H1 (cell line): ENCODE data around the gene LTBR. TPM values are rescaled to one million over a fixed set of nuclear protein-coding genes. Genes with fewer than 3 reads are reported as not detected.

Source experiments
- CTCF ChIA-PET: fragments of 300-600 bp; sonication (Branson Sonifier 250); formaldehyde crosslinking; loops from one replicate; lab custom pipeline; 2021; ENCODE audit not compliant: partially characterized antibody; lab: Charles Lee
- POLR2A ChIA-PET: fragments of 300-600 bp; sonication (Branson Sonifier 250); formaldehyde crosslinking; loops from one replicate; lab custom pipeline; 2021; ENCODE audit warnings: inconsistent platforms; ENCODE audit not compliant: partially characterized antibody; lab: Charles Lee
- DNase-seq, 2 experiments: peaks; one replicate each; pipeline versions ENCODE4 v3.0.0 to v3.0.0-alpha.2; 2010 to 2022; ENCODE audit warnings: low spot score in 2 of 2, low read depth in 1 of 2, mixed read lengths in 1 of 2
- FAIRE-seq: peaks from 2 replicates; lab custom pipeline; 2011; peaks lifted over from hg19 to GRCh38; lab: Jason Lieb, UNC
- H2AFZ ChIP-seq: 2 replicates; pipeline ENCODE4 v1.8.1; 2012; ENCODE audit warnings: low read length, inconsistent platforms
- H2AK5ac ChIP-seq: 2 replicates; pipeline ENCODE4 v1.6.1; 2013; ENCODE audit warnings: low read depth, low read length
- H2BK120ac ChIP-seq: replicated peaks from 2 replicates; pipeline ENCODE3; 2013; ENCODE audit warnings: low read depth, low read length, inconsistent platforms
- H2BK12ac ChIP-seq: 2 replicates; pipeline ENCODE4 v1.6.1; 2013; ENCODE audit warnings: low read depth, low read length
- H2BK15ac ChIP-seq: 2 replicates; pipeline ENCODE4 v1.6.1; 2013; ENCODE audit warnings: low read length
- H2BK20ac ChIP-seq: 2 replicates; pipeline ENCODE4 v1.6.1; 2013; ENCODE audit warnings: low read length
- H2BK5ac ChIP-seq: 2 replicates; pipeline ENCODE4 v1.6.1; 2013; ENCODE audit warnings: low read depth, low read length
- H3K14ac ChIP-seq: 2 replicates; pipeline ENCODE4 v1.6.1; 2013; ENCODE audit warnings: inconsistent platforms; ENCODE audit not compliant: insufficient read length
- H3K18ac ChIP-seq: 2 replicates; pipeline ENCODE4 v1.6.1; 2013; ENCODE audit warnings: low read length; ENCODE audit errors: extremely low read depth
- H3K23ac ChIP-seq: 2 replicates; pipeline ENCODE4 v1.6.1; 2013; ENCODE audit warnings: inconsistent platforms; ENCODE audit not compliant: insufficient read length
- H3K23me2 ChIP-seq: 2 replicates; pipeline ENCODE4 v1.6.1; 2013; ENCODE audit warnings: low read depth, low read length
- H3K27ac ChIP-seq: 2 replicates; pipeline ENCODE4 v1.6.1; 2011; ENCODE audit warnings: low read depth, low read length, inconsistent platforms
- H3K27me3 ChIP-seq, 4 experiments: replicated peaks in 1 of 4; 1 replicate in 1 of 4; 2 replicates in 3 of 4; pipeline versions ENCODE4 v1.6.1 to v1.8.1; 2011 to 2013; ENCODE audit warnings: low read length in 3 of 4, mild to moderate bottlenecking in 3 of 4, inconsistent platforms in 2 of 4, mixed read lengths in 2 of 4, moderate library complexity in 1 of 4; ENCODE audit not compliant: control insufficient read depth in 3 of 4, insufficient read depth in 3 of 4; ENCODE audit errors: extremely low read depth in 1 of 4
- H3K36me3 ChIP-seq, 4 experiments: 2 replicates each; pipeline versions ENCODE4 v1.6.1 to v1.8.1; 2011 to 2013; ENCODE audit warnings: mild to moderate bottlenecking in 4 of 4, low read length in 3 of 4, moderate library complexity in 2 of 4, control low read depth in 1 of 4, inconsistent platforms in 1 of 4; ENCODE audit not compliant: insufficient read depth in 4 of 4, control insufficient read depth in 2 of 4
- H3K4ac ChIP-seq: replicated peaks from 2 replicates; pipeline ENCODE3; 2013; ENCODE audit warnings: low read length, low read depth, mixed read lengths, inconsistent platforms; ENCODE audit not compliant: insufficient read length
- H3K4me1 ChIP-seq, 4 experiments: replicated peaks in 1 of 4; 1 replicate in 1 of 4; 2 replicates in 3 of 4; pipeline versions ENCODE4 v1.6.1 to v1.8.1; 2011 to 2013; ENCODE audit warnings: low read length in 3 of 4, inconsistent platforms in 2 of 4, mixed read lengths in 1 of 4; ENCODE audit not compliant: insufficient read depth in 4 of 4, control insufficient read depth in 3 of 4
- H3K4me2 ChIP-seq, 2 experiments: 2 replicates each; pipeline versions ENCODE4 v1.6.1 to v1.8.1; 2011 to 2013; ENCODE audit warnings: low read depth in 2 of 2, low read length in 2 of 2, control low read depth in 1 of 2, inconsistent platforms in 1 of 2, mild to moderate bottlenecking in 1 of 2; ENCODE audit not compliant: insufficient read depth in 1 of 2
- H3K4me3 ChIP-seq, 4 experiments: fragments of 200-600, 300-600 bp in 1 of 4; sonication (generic), shearing (Covaris generic), sonication (Bioruptor Twin) in 1 of 4; 2 replicates each; pipeline versions ENCODE4 v1.5.1 to v1.8.1; 2011 to 2016; ENCODE audit warnings: low read length in 4 of 4, low read depth in 3 of 4, control low read depth in 2 of 4, inconsistent platforms in 2 of 4, mild to moderate bottlenecking in 2 of 4, mixed read lengths in 1 of 4, moderate library complexity in 1 of 4; ENCODE audit not compliant: insufficient read depth in 2 of 4; ENCODE audit errors: extremely low read depth in 1 of 4
- H3K56ac ChIP-seq: replicated peaks from 2 replicates; pipeline ENCODE3; 2013; ENCODE audit warnings: low read depth, mild to moderate bottlenecking, mixed read lengths, low read length, inconsistent platforms; ENCODE audit not compliant: insufficient read length
- H3K79me1 ChIP-seq: 2 replicates; pipeline ENCODE4 v1.6.1; 2013; ENCODE audit warnings: low read depth, low read length, control low read depth
- H3K79me2 ChIP-seq, 2 experiments: 2 replicates each; pipeline versions ENCODE4 v1.6.1 to v1.8.1; 2012 to 2013; ENCODE audit warnings: low read length in 2 of 2, mild to moderate bottlenecking in 2 of 2, inconsistent platforms in 1 of 2; ENCODE audit not compliant: insufficient read depth in 2 of 2, control insufficient read depth in 1 of 2
- H3K9ac ChIP-seq, 4 experiments: replicated peaks in 1 of 4; 1 replicate in 1 of 4; 2 replicates in 3 of 4; pipeline versions ENCODE4 v1.6.1 to v1.8.1; 2011 to 2013; ENCODE audit warnings: low read depth in 3 of 4, low read length in 3 of 4, control low read depth in 2 of 4, mild to moderate bottlenecking in 2 of 4, moderate library complexity in 2 of 4, inconsistent platforms in 1 of 4; ENCODE audit errors: extremely low read depth in 1 of 4
- H3K9me3 ChIP-seq, 2 experiments: 2 replicates each; pipeline versions ENCODE4 v1.6.1 to v1.8.1; 2012 to 2013; ENCODE audit warnings: mild to moderate bottlenecking in 2 of 2, moderate library complexity in 2 of 2, control low read depth in 1 of 2, inconsistent platforms in 1 of 2, low read depth in 1 of 2, low read length in 1 of 2, mixed read lengths in 1 of 2; ENCODE audit not compliant: insufficient read depth in 2 of 2
- H4K20me1 ChIP-seq, 2 experiments: replicated peaks in 1 of 2; 2 replicates each; pipeline versions ENCODE3 to v1.8.1; 2011 to 2013; ENCODE audit warnings: inconsistent platforms in 2 of 2, low read length in 2 of 2, mild to moderate bottlenecking in 1 of 2; ENCODE audit not compliant: insufficient read depth in 2 of 2, control insufficient read depth in 1 of 2
- H4K5ac ChIP-seq: 2 replicates; pipeline ENCODE4 v1.6.1; 2013; ENCODE audit warnings: low read length, low read depth, mixed read lengths, inconsistent platforms; ENCODE audit not compliant: insufficient read length
- H4K8ac ChIP-seq: 2 replicates; pipeline ENCODE4 v1.8.0; 2013; ENCODE audit warnings: mild to moderate bottlenecking, moderate library complexity, low read length, inconsistent platforms; ENCODE audit not compliant: insufficient read depth; ENCODE audit errors: extremely low read depth
- H4K91ac ChIP-seq: replicated peaks from 2 replicates; pipeline ENCODE3; 2013; ENCODE audit warnings: low read length, mixed read lengths, inconsistent platforms; ENCODE audit not compliant: insufficient read length
- BRCA1 ChIP-seq: IDR thresholded peaks from 2 replicates; pipeline ENCODE4 v1.6.1; 2012; ENCODE audit warnings: low read depth, low read length, improper control_type of control experiment
- EP300 ChIP-seq, 2 experiments: IDR thresholded peaks; 1 replicate in 1 of 2; 2 replicates in 1 of 2; pipeline ENCODE4 v1.6.1; 2011 to 2012; ENCODE audit warnings: low read depth in 2 of 2, low read length in 2 of 2, mild to moderate bottlenecking in 2 of 2, borderline replicate concordance in 1 of 2, inconsistent platforms in 1 of 2, moderate library complexity in 1 of 2
- HDAC2 ChIP-seq, 2 experiments: fragments of 300-600 bp in 1 of 2; sonication (generic) in 1 of 2; IDR thresholded peaks; 2 replicates each; pipeline ENCODE4 v1.6.1; 2011 to 2012; ENCODE audit warnings: low read depth in 2 of 2, low read length in 2 of 2, mild to moderate bottlenecking in 2 of 2, moderate library complexity in 2 of 2, borderline replicate concordance in 1 of 2, inconsistent platforms in 1 of 2
- RNF2 ChIP-seq: fragments of 200-900, 300-1000 bp; sonication (generic); IDR thresholded peaks from 2 replicates; pipeline ENCODE4 v1.7.1; 2016; ENCODE audit warnings: borderline replicate concordance, low read depth, mild to moderate bottlenecking, antibody characterized with exemption, low read length; ENCODE audit not compliant: poor library complexity, severe bottlenecking; ENCODE audit errors: missing control alignments
- SP1 ChIP-seq: IDR thresholded peaks from 2 replicates; pipeline ENCODE4 v1.6.1; 2011; ENCODE audit warnings: low read depth, low read length
- SRF ChIP-seq: IDR thresholded peaks from 2 replicates; pipeline ENCODE4 v1.6.1; 2011; ENCODE audit warnings: mild to moderate bottlenecking, low read depth, low read length, moderate library complexity
- TAF1 ChIP-seq: IDR thresholded peaks from 2 replicates; pipeline ENCODE4 v1.6.1; 2011; ENCODE audit warnings: mild to moderate bottlenecking, low read depth, low read length
- WGBS, 2 experiments: shearing (Covaris generic) in 1 of 2; methylation state at CpG; one replicate each; pipeline versions ENCODE4 v1.1.6 to v1.1.7; 2013 to 2015; ENCODE audit warnings: low lambda C conversion rate in 2 of 2, mixed read lengths in 2 of 2, inconsistent platforms in 1 of 2, low coverage in 1 of 2, missing lambda C conversion rate in 1 of 2; ENCODE audit not compliant: insufficient replicate concordance in 2 of 2, insufficient coverage in 1 of 2, insufficient read length in 1 of 2; ENCODE audit errors: extremely low coverage in 1 of 2, missing lambda C conversion rate in 1 of 2; 5-methylcytosine and 5-hydroxymethylcytosine counted together
- polyA plus RNA-seq, 7 experiments: library from polyadenylated mRNA; depleted of rRNA in 3 of 7; stranded (reverse) in 5 of 7; unstranded in 2 of 7; fragments of >200 nt in 5 of 7; fragments of 200-250 nt in 2 of 7; gene quantifications; 1 replicate in 5 of 7; 2 replicates in 1 of 7; 4 replicates in 1 of 7; pipeline versions ENCODE4 v1.2.1 to v1.2.3, GENCODE V29; 2011 to 2013; ENCODE audit warnings: missing spikeins in 2 of 7, mixed read lengths in 2 of 7
- total RNA-seq: library from RNA; stranded (reverse); fragmentation: NEBNext Ultra II Directional; extraction: Animal tissue kit (Norgen Biotek cat#: 25700); gene quantifications from 2 replicates; pipeline ENCODE4 v1.2.1, GENCODE V29; 2021

LTBR gene
- total and polyA plus RNA-seq, 2 of the 8 experiments (the other 6 are each of a cell fraction or from before 2014, with no cell fraction given), result 5.1 to 6.3 TPM

DNA sequence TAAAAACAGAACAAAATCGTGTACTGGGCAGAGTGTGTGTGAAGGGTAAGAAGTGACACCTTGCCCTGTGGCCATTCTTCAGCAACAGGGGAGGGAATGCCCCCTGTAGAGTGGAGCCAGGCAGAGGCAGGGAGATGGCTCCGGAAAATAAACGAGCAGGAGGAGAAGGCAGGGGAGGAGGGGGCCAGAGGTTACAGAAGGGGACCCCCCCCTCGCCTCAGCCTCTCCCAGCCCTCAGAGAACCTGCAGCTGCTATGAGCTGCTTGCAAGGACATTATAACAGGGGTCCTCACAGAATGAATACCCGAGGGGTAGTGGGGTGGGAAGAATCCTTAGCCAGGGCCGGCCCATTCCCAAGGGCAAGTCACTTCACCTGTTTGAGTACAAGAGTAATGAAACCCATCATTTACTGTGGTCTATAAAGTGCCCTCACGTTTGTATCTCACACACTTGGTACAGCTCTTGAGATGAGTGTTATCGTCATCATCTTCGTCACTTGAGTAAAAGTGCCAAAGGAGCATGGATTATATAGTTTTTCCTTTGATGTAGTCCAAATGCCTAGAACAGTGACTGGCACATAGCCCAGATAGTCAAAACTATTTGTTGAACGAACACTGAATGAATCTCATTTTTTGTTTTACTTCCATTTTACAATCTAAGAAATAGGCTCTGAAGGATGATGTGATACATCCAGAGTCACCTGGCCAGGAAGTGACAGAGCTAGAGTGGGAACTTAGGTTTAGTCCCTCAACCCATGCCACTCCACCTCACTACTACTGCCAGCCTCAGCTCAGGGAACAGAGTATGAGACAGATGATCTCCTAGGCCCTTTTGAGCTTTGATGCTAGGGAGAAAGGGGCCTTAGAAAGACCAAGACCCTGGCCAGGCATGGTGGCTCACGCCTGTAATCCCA, 23.1 kb upstream of the LTBR start:
- H2AK5ac ChIP-seq, result no peak overlapping the region
- FAIRE-seq (no peak), DNase-seq (no peak)
- H3K23me2 ChIP-seq, result peaks cover 2% of the 10 kb centered on the region; the same call in 1 of the 2 replicates
- no peak overlapping the region for H3K9ac ChIP-seq
- H3K36me3 ChIP-seq, result peaks cover 2 to 35% (median 18%) of the 10 kb centered on the region in 4 experiments
- H2BK20ac ChIP-seq, result no peak overlapping the region
- no peak overlapping the region for H3K4me2 ChIP-seq
- H3K4me1 ChIP-seq, result peaks cover 0 to 3% (median 1%) of the 10 kb centered on the region in 4 experiments; a peak in 3 of 7 replicates
- H3K4me3 ChIP-seq, result no peak overlapping the region
- no peak overlapping the region for H2AFZ ChIP-seq
- H3K27ac ChIP-seq, result no peak overlapping the region; the same call in 1 of the 2 replicates
- H2BK120ac ChIP-seq, result no peak overlapping the region
- ChIA-PET POLR2A (interaction anchor here (0.6 to 10.6 kb wide), 6 partner anchors 9 to 24 kb away, joined by 3 to 141 read pairs (median 6); partner anchors contain the start of genes SCNN1A and TNFRSF1A), CTCF (interaction anchor here (0.5 to 3.5 kb wide), 10 partner anchors 11 to 105 kb away, joined by 3 to 16 read pairs (median 4); no protein-coding TSS in a partner anchor)
- H4K8ac ChIP-seq, result no peak overlapping the region
- H4K91ac ChIP-seq, result no peak overlapping the region
- H3K14ac ChIP-seq, result no peak overlapping the region
- H3K56ac ChIP-seq, result no peak overlapping the region
- peaks cover 4 to 9% of the 10 kb centered on the region in 2 experiments for H4K20me1 ChIP-seq
- no peak overlapping the region for H3K4ac ChIP-seq
- no peak overlapping the region for H4K5ac ChIP-seq
- H2BK5ac ChIP-seq, result no peak overlapping the region; the same call in 1 of the 2 replicates
- no peaks in the 10 kb centered on the region for H3K9me3 ChIP-seq
- no peak overlapping the region for H2BK15ac ChIP-seq
- WGBS, 2 experiments, result 88% methylated on average over 11 of the region's 11 CpGs; no CpG with 5 or more reads in 1 of the 2 experiments
- H3K79me2 ChIP-seq, result peaks cover 0 to 20% of the 10 kb centered on the region in 2 experiments; a peak in 2 of 4 replicates
- no peak overlapping the region for H3K23ac ChIP-seq
- no peak overlapping the region for H3K18ac ChIP-seq
- no peak overlapping the region for H2BK12ac ChIP-seq
- H3K79me1 ChIP-seq, result peaks cover 2% of the 10 kb centered on the region; the same call in 1 of the 2 replicates
- H3K27me3 ChIP-seq, result no peaks in the 10 kb centered on the region
- TF ChIP-seq EP300 (IDR thresholded peaks at IDR 0.05; ENCODE audit: borderline replicate concordance in 1 of 2, low read depth in 2 of 2, low read length in 2 of 2), result no peak
- TF ChIP-seq BRCA1, result no peak
- no peak for TF ChIP-seq RNF2
- no peak for TF ChIP-seq TAF1
- no peak for TF ChIP-seq SRF
- TF ChIP-seq HDAC2 (IDR thresholded peaks at IDR 0.05; ENCODE audit: borderline replicate concordance in 1 of 2, low read depth in 2 of 2, low read length in 2 of 2), result no peak
- TF ChIP-seq SP1, result no peak
